ENCODE data around the gene TMEM200A. TPM values are rescaled to one million over a fixed set of nuclear protein-coding genes. Genes with fewer than 3 reads are reported as not detected.

TMEM200A gene
- total RNA-seq, 2 experiments from 2014 or later = 0.20 TPM

DNA sequence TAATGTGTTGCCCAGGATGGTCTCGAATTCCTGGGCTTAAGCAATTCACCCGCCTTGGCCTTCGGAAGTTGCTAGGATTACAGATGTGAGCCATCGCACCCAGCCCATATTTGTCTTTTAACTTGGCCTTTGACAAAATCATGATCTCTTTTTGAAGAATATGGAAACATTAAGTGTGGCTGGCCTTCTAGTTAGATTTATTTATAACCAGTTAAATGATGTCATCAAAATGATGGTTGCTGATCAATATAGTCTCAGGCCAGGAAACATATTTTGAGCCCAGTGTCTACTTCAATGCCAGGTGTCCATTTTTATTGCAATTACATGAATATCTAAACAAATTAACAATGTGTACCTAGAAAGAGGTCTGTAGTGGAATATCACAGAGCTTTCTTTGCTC lies 69.4 kb downstream of the TMEM200A start:
- intact Hi-C loops (cut with micrococcal nuclease) = no loop called here
- ChIA-PET POLR2A (no interaction called here), CTCF (no interaction called here)
- Mint-ChIP-seq H3K27me3 (no peaks in the 10 kb centered on the region), H3K27ac (no peak overlapping the region), H3K4me1 (ENCODE audit: low read depth) (no peaks in the 10 kb centered on the region), H3K4me3 (no peak overlapping the region), H3K9me3 (no peaks in the 10 kb centered on the region), H3K36me3 (ENCODE audit: low read depth) (no peaks in the 10 kb centered on the region)
- TF ChIP-seq, protein P1, sequence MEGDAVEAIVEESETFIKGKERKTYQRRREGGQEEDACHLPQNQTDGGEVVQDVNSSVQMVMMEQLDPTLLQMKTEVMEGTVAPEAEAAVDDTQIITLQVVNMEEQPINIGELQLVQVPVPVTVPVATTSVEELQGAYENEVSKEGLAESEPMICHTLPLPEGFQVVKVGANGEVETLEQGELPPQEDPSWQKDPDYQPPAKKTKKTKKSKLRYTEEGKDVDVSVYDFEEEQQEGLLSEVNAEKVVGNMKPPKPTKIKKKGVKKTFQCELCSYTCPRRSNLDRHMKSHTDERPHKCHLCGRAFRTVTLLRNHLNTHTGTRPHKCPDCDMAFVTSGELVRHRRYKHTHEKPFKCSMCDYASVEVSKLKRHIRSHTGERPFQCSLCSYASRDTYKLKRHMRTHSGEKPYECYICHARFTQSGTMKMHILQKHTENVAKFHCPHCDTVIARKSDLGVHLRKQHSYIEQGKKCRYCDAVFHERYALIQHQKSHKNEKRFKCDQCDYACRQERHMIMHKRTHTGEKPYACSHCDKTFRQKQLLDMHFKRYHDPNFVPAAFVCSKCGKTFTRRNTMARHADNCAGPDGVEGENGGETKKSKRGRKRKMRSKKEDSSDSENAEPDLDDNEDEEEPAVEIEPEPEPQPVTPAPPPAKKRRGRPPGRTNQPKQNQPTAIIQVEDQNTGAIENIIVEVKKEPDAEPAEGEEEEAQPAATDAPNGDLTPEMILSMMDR (IDR thresholded peaks at IDR 0.05) = no peak
- DNase-seq (no peak), ATAC-seq (no peak)

DNA sequence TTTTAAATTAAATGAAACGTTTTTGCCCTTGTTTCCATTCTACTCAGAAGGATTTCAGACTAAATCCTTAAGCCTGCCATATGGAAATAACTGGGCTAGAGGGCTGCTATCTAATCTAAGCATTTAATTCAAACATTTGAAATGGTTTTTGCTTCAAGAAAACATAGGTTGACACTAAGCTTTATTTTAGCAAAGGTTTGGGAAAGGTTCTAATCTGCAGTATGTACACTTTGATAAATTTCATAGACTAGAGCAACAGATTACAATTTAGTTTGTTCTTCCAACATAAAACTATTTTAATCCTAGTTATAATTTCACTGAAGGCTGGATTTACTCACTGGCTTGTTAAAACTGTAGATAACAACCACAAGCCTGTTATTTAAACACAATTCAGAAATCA lies 72.1 kb downstream of the TMEM200A start:
- TF ChIP-seq, protein P1 (IDR thresholded peaks at IDR 0.05) = no peak
- CTCF ChIA-PET = no interaction called here
- Mint-ChIP-seq H3K4me1 (ENCODE audit: low read depth) (no peaks in the 10 kb centered on the region), H3K27ac (no peak overlapping the region), H3K27me3 (no peaks in the 10 kb centered on the region), H3K9me3 (no peaks in the 10 kb centered on the region), H3K36me3 (ENCODE audit: low read depth) (no peaks in the 10 kb centered on the region), H3K4me3 (no peak overlapping the region)
- intact Hi-C loops (cut with micrococcal nuclease) = no loop called here
- DNase-seq (no peak), ATAC-seq (no peak)
- POLR2A ChIA-PET = no interaction called here

DNA sequence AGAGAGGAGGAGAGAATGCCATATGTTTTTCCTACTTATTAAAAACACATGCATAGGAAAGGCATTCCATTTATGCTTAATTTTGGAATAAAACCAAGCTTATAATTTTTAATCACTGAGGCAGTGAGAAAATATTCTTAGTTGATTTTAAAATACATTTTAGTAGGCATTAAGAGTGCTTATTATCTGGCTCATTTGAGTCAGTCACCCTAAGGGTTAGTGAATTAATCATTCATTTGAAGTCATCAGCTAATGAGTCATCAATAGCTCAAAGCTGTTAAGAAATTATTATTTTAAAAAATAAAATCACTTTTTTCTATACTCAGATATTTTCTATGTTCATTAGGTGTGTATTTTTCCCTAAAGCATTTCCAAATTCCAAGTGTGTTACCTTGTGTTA lies 81.6 kb downstream of the TMEM200A start:
- Mint-ChIP-seq H3K4me3 (no peak overlapping the region), H3K4me1 (ENCODE audit: low read depth) (no peaks in the 10 kb centered on the region), H3K27me3 (no peaks in the 10 kb centered on the region), H3K9me3 (no peaks in the 10 kb centered on the region), H3K27ac (no peak overlapping the region), H3K36me3 (ENCODE audit: low read depth) (no peaks in the 10 kb centered on the region)
- ChIA-PET POLR2A (no interaction called here), CTCF (no interaction called here)
- no peak for ATAC-seq
- intact Hi-C loops (cut with micrococcal nuclease) = no loop called here
- DNase-seq = no peak
- TF ChIP-seq, protein P1 (IDR thresholded peaks at IDR 0.05) = no peak

DNA sequence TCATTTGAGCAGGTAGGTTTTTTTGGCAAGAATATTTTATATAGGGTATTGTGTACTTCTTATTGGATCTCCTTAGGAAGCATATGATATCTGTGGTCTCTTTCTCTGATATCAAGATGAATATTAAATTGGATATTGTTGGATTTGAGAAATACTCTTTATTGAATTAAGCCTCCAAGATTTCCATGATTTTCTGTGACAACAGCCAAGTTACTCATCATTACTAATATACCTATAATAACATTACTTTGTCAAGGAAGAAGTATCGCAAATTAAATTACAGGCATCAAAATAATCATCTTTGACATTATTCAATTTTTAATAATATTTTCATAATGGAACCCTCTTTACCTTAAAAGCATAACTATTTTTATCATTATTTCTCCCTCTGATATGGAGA lies 86.5 kb downstream of the TMEM200A start:
- H3K4me1 Mint-ChIP-seq (ENCODE audit: low read depth) = no peaks in the 10 kb centered on the region
- no peaks in the 10 kb centered on the region for H3K36me3 Mint-ChIP-seq (ENCODE audit: low read depth)
- no peaks in the 10 kb centered on the region for H3K9me3 Mint-ChIP-seq
- DNase-seq (no peak), ATAC-seq (no peak)
- intact Hi-C loops (cut with micrococcal nuclease) = no loop called here
- ChIA-PET POLR2A (no interaction called here), CTCF (no interaction called here)
- no peaks in the 10 kb centered on the region for H3K27me3 Mint-ChIP-seq
- no peak overlapping the region for H3K4me3 Mint-ChIP-seq
- TF ChIP-seq, protein P1 (IDR thresholded peaks at IDR 0.05) = no peak
- no peak overlapping the region for H3K27ac Mint-ChIP-seq

DNA sequence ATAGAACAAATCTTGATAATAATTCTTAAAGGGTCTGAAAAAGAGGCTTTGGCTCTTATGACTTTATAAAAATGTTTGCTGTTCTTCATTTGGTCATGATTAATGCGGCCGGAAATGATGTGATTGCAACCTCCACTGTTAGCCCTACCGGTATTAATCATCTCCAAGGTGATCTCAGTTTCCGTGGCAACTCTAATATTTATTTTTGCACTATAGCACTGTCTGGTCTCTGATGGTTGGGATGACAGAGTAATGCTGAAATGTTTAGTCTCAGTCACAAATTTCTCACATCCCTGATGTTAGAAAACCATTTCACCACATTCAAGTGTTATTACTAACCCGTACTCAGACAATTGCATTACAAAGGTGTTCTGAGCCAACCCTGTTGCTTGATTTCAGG lies 87.4 kb downstream of the TMEM200A start:
- no peaks in the 10 kb centered on the region for H3K27me3 Mint-ChIP-seq
- no peaks in the 10 kb centered on the region for H3K9me3 Mint-ChIP-seq
- DNase-seq (no peak), ATAC-seq (peak; percentile 53)
- TF ChIP-seq, protein P1 (IDR thresholded peaks at IDR 0.05) = no peak
- intact Hi-C loops (cut with micrococcal nuclease) = no loop called here
- CTCF ChIA-PET = interaction anchor here (1.3 kb wide), 1 partner anchor 245 kb away, joined by 4 read pairs; no protein-coding TSS in a partner anchor
- H3K4me3 Mint-ChIP-seq = no peak overlapping the region
- H3K27ac Mint-ChIP-seq = no peak overlapping the region
- H3K4me1 Mint-ChIP-seq (ENCODE audit: low read depth) = no peaks in the 10 kb centered on the region
- H3K36me3 Mint-ChIP-seq (ENCODE audit: low read depth) = no peaks in the 10 kb centered on the region
- POLR2A ChIA-PET = no interaction called here

Measured in activated CD8-positive, alpha-beta T cell treated with anti-CD3 and anti-CD28 coated beads for 36 hours (primary cell).